GM12878 (cell line): Measurements from ENCODE around the gene SEC24C. TPM values are rescaled to one million over a fixed set of nuclear protein-coding genes. Genes with fewer than 3 reads are reported as not detected.

Experiments
- BCLAF1 ChIP-seq: fragments of 450-650 bp; IDR thresholded peaks from 2 replicates; pipeline ENCODE4 v1.6.1; 2017; ENCODE audit warnings: antibody characterized with exemption, mild to moderate bottlenecking, moderate library complexity
- CHD2 ChIP-seq: IDR thresholded peaks from 2 replicates; pipeline ENCODE4 v1.6.1; 2011; ENCODE audit warnings: low read depth, low read length, improper control_type of control experiment, borderline replicate concordance
- CTCF ChIP-seq, 3 experiments: IDR thresholded peaks in 2 of 3; conservative IDR thresholded peaks in 1 of 3; 2 replicates each; pipeline ENCODE4 v1.5.1; 2011; ENCODE audit warnings: low read depth in 3 of 3, low read length in 3 of 3, mild to moderate bottlenecking in 3 of 3, control low read depth in 2 of 3, moderate library complexity in 2 of 3, inconsistent platforms in 1 of 3, mixed read lengths in 1 of 3; ENCODE audit not compliant: control insufficient read depth in 2 of 3, insufficient read depth in 1 of 3; ENCODE audit errors: extremely low read depth in 1 of 3
- JUNB ChIP-seq: IDR thresholded peaks from 2 replicates; pipeline ENCODE4 v1.6.1; 2016; ENCODE audit warnings: antibody characterized with exemption, mild to moderate bottlenecking
- MXI1 ChIP-seq: fragments of 150-350 bp; IDR thresholded peaks from 2 replicates; pipeline ENCODE4 v1.6.1; 2011; ENCODE audit warnings: low read depth, mild to moderate bottlenecking, inconsistent platforms, low read length, improper control_type of control experiment
- NFYB ChIP-seq: IDR thresholded peaks from 2 replicates; pipeline ENCODE4 v1.6.1; 2011; ENCODE audit warnings: low read depth, mild to moderate bottlenecking, low read length, improper control_type of control experiment, moderate library complexity; ENCODE audit not compliant: insufficient read depth
- NR2F1 ChIP-seq: fragments of 450-650 bp; conservative IDR thresholded peaks from 2 replicates; pipeline ENCODE4 v1.6.1; 2017; ENCODE audit warnings: mild to moderate bottlenecking
- PAX5 ChIP-seq: IDR thresholded peaks from 2 replicates; pipeline ENCODE4 v1.6.1; 2011; ENCODE audit warnings: low read depth, low read length, borderline replicate concordance
- POLR2AphosphoS2 ChIP-seq: IDR thresholded peaks from 2 replicates; pipeline ENCODE4 v1.6.1; 2011; ENCODE audit warnings: low read depth, mild to moderate bottlenecking, low read length, improper control_type of control experiment, moderate library complexity
- SIX5 ChIP-seq: IDR thresholded peaks from 2 replicates; pipeline ENCODE4 v1.6.1; 2011; ENCODE audit warnings: mild to moderate bottlenecking, low read depth, low read length, moderate library complexity; ENCODE audit not compliant: severe bottlenecking
- TAF1 ChIP-seq: IDR thresholded peaks from 2 replicates; pipeline ENCODE4 v1.6.1; 2011; ENCODE audit warnings: mild to moderate bottlenecking, low read depth, low read length, borderline replicate concordance
- TCF12 ChIP-seq: IDR thresholded peaks from 2 replicates; pipeline ENCODE4 v1.6.1; 2011; ENCODE audit warnings: low read depth, mild to moderate bottlenecking, low read length
- polyA plus RNA-seq, 11 experiments: library from polyadenylated mRNA; depleted of rRNA in 4 of 11; unstranded in 6 of 11; stranded (reverse) in 5 of 11; fragments of >200 nt; fragmentation: Nextera tagmentation in 4 of 11; fragmentation: Illumina TruSeq in 1 of 11; extraction: Ambion mirVana in 4 of 11; extraction: Trizol in 1 of 11; gene quantifications; 1 replicate in 1 of 11; 2 replicates in 10 of 11; pipeline versions ENCODE4 v1.2.1 to v1.2.3, GENCODE V29; 2011 to 2016; ENCODE audit warnings: inconsistent platforms in 2 of 11, missing spikeins in 2 of 11, low read depth in 1 of 11
- total RNA-seq, 4 experiments: library from RNA; depleted of rRNA in 3 of 4; stranded (reverse); fragments of >200 nt in 3 of 4; fragmentation: Illumina TruSeq in 1 of 4; extraction: Trizol in 1 of 4; gene quantifications; 2 replicates each; pipeline versions ENCODE4 v1.2.1 to v1.2.3, GENCODE V29; 2013 to 2021
- TF ChIP-seq, protein P1 (sequence below): fragments of 450-650 bp; formaldehyde crosslinking; IDR thresholded peaks from 2 replicates; pipeline ENCODE4 v1.4.0; 2022; ENCODE audit warnings: mild to moderate bottlenecking, moderate library complexity
- TF ChIP-seq, protein P2 (sequence below): fragments of 450-650 bp; formaldehyde crosslinking; IDR thresholded peaks from 2 replicates; pipeline ENCODE4 v1.5.0; 2022; ENCODE audit warnings: mild to moderate bottlenecking, missing genetic modification characterization

SEC24C gene
- total and polyA plus RNA-seq, 10 of the 15 experiments (the other 5 are each of a cell fraction or from before 2014, with no cell fraction given) = 12.7 to 117 (median 73.8) TPM

DNA sequence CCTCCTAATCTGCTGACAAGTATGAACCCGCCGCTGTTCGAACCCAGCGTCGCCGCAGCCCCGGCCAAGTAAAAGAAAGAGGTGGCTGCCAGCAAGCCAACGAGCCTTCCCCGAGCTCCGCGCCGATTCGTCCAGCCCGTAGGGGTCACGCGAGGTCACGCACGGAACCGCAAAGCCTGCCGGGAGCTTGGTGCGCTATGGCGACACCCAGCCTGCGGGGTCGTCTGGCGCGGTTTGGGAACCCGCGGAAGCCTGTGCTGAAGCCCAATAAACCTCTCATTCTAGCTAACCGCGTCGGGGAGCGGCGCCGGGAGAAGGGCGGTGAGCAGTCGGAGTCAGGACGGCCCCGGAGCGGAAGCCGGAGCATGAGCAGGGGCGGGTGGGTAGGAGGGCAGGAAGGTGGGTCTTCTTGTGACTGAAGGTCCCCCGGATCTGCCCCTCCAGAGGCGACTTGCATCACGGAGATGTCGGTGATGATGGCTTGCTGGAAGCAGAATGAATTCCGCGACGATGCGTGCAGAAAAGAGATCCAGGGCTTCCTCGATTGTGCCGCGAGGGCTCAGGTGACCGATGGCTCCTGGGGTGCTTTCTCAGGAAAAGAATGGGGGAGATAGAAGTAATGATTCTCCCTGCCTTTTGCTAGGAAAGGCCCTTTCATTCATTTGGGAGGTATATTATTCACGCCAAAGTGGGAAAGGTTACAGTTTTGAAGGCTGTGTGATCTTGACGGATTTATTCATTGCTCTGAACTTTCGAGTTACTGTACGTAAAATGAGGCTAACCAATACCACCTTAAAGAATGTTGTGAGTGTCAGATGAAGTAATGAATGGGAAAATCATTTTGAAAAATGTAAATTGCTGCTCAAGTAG, 37.9 kb downstream of the SEC24C start, which contains the start of gene CHCHD1 (continued):
- peak; percentile 87 for TF ChIP-seq PAX5
- TF ChIP-seq MXI1 = peak; percentile 73
- peak; percentile 98 for TF ChIP-seq NR2F1
- peak; percentile 52; the same call in 1 of the 2 replicates for TF ChIP-seq TCF12
- TF ChIP-seq SIX5 = peak; percentile 45
- TF ChIP-seq POLR2AphosphoS2 = peak; percentile 81
- TF ChIP-seq, protein P1, sequence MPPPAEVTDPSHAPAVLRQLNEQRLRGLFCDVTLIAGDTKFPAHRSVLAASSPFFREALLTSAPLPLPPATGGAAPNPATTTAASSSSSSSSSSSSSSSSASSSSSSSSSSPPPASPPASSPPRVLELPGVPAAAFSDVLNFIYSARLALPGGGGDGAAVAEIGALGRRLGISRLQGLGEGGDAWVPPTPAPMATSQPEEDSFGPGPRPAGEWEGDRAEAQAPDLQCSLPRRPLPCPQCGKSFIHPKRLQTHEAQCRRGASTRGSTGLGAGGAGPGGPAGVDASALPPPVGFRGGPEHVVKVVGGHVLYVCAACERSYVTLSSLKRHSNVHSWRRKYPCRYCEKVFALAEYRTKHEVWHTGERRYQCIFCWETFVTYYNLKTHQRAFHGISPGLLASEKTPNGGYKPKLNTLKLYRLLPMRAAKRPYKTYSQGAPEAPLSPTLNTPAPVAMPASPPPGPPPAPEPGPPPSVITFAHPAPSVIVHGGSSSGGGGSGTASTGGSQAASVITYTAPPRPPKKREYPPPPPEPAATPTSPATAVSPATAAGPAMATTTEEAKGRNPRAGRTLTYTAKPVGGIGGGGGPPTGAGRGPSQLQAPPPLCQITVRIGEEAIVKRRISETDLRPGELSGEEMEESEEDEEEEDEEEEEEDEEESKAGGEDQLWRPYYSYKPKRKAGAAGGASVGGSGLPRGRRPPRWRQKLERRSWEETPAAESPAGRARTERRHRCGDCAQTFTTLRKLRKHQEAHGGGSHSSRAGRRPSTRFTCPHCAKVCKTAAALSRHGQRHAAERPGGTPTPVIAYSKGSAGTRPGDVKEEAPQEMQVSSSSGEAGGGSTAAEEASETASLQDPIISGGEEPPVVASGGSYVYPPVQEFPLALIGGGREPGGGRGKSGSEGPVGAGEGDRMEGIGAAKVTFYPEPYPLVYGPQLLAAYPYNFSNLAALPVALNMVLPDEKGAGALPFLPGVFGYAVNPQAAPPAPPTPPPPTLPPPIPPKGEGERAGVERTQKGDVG (CRISPR knock-in tag) = 0 out of 2 replicates have a peak, but pooled peaks have one; percentile 32
- TF ChIP-seq TAF1 = peak; percentile 92; the same call in 1 of the 2 replicates
- 0 out of 2 replicates have a peak, but pooled peaks have one; percentile 36 for TF ChIP-seq NFYB
- TF ChIP-seq CHD2 = peak; percentile 68
- TF ChIP-seq JUNB = no peak
- TF ChIP-seq, protein P2, sequence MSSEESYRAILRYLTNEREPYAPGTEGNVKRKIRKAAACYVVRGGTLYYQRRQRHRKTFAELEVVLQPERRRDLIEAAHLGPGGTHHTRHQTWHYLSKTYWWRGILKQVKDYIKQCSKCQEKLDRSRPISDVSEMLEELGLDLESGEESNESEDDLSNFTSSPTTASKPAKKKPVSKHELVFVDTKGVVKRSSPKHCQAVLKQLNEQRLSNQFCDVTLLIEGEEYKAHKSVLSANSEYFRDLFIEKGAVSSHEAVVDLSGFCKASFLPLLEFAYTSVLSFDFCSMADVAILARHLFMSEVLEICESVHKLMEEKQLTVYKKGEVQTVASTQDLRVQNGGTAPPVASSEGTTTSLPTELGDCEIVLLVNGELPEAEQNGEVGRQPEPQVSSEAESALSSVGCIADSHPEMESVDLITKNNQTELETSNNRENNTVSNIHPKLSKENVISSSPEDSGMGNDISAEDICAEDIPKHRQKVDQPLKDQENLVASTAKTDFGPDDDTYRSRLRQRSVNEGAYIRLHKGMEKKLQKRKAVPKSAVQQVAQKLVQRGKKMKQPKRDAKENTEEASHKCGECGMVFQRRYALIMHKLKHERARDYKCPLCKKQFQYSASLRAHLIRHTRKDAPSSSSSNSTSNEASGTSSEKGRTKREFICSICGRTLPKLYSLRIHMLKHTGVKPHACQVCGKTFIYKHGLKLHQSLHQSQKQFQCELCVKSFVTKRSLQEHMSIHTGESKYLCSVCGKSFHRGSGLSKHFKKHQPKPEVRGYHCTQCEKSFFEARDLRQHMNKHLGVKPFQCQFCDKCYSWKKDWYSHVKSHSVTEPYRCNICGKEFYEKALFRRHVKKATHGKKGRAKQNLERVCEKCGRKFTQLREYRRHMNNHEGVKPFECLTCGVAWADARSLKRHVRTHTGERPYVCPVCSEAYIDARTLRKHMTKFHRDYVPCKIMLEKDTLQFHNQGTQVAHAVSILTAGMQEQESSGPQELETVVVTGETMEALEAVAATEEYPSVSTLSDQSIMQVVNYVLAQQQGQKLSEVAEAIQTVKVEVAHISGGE = no peak
- no peak for TF ChIP-seq CTCF (IDR thresholded peaks at IDR 0.05 in 2 of 3, conservative IDR thresholded peaks at IDR 0.05 in 1 of 3; ENCODE audit: control insufficient read depth in 2 of 3, extremely low read depth in 1 of 3, insufficient read depth in 1 of 3, low read depth in 3 of 3, low read length in 3 of 3)
- no peak for TF ChIP-seq BCLAF1
